Duodenal mucosa (tissue), 2 donors: ENCODE measurements around the gene GAS7.

Experiments
- H3K27ac ChIP-seq: one replicate; pipeline ENCODE4 v1.7.0; 2013; ENCODE audit warnings: low read depth, low read length
- H3K27me3 ChIP-seq, 2 donors: one replicate each; pipeline ENCODE4 v1.7.0; 2013; ENCODE audit warnings: low read length in 2 of 2, control low read depth in 1 of 2; ENCODE audit not compliant: insufficient read depth in 2 of 2, control insufficient read depth in 1 of 2
- H3K36me3 ChIP-seq, 2 donors: one replicate each; pipeline ENCODE4 v1.7.0; 2013; ENCODE audit warnings: low read length in 2 of 2, control low read depth in 1 of 2; ENCODE audit not compliant: insufficient read depth in 2 of 2, control insufficient read depth in 1 of 2
- H3K4me1 ChIP-seq, 2 donors: one replicate each; pipeline ENCODE4 v1.7.0; 2013; ENCODE audit warnings: low read length in 2 of 2, control low read depth in 1 of 2; ENCODE audit not compliant: insufficient read depth in 2 of 2, control insufficient read depth in 1 of 2
- H3K4me3 ChIP-seq, 2 donors: one replicate each; pipeline ENCODE4 v1.7.0; 2013; ENCODE audit warnings: low read length in 2 of 2, low read depth in 1 of 2
- H3K9ac ChIP-seq, 2 donors: one replicate each; pipeline ENCODE4 v1.7.0; 2013; ENCODE audit warnings: low read length in 2 of 2, low read depth in 1 of 2
- H3K9me3 ChIP-seq, 2 donors: one replicate each; pipeline ENCODE4 v1.7.0; 2013; ENCODE audit warnings: low read length in 2 of 2, control low read depth in 1 of 2; ENCODE audit not compliant: control insufficient read depth in 1 of 2

The GAS7 gene

GRCh38 chr17:10192461-10192860, 5.9 kb downstream of the GAS7 start:
- Histone ChIP-seq H3K9ac (no peak overlapping the region), H3K36me3 (no peaks in the 10 kb centered on the region), H3K27me3 (no peaks in the 10 kb centered on the region), H3K9me3 (peaks cover 7 to 9% of the 10 kb centered on the region in 2 donors), H3K4me1 (peaks cover 4 to 7% of the 10 kb centered on the region in 2 donors), H3K27ac (no peak overlapping the region), H3K4me3 (no peak overlapping the region)

GRCh38 chr17:10187456-10187855, 10.9 kb downstream of the GAS7 start:
- Histone ChIP-seq H3K27me3 (no peaks in the 10 kb centered on the region), H3K4me3 (no peak overlapping the region), H3K36me3 (no peaks in the 10 kb centered on the region), H3K9ac (no peak overlapping the region), H3K27ac (no peak overlapping the region), H3K4me1 (no peaks in the 10 kb centered on the region), H3K9me3 (no peaks in the 10 kb centered on the region)

- no peaks in the 10 kb centered on the region for H3K27me3 ChIP-seq
- no peaks in the 10 kb centered on the region for H3K36me3 ChIP-seq
- no peaks in the 10 kb centered on the region for H3K9me3 ChIP-seq
- H3K27ac ChIP-seq: no peak overlapping the region
- H3K4me3 ChIP-seq: no peak overlapping the region
- no peak overlapping the region for H3K9ac ChIP-seq
- no peaks in the 10 kb centered on the region for H3K4me1 ChIP-seq
Measured at GRCh38 chr17:10186771-10187410, 11.5 kb downstream of the GAS7 start.

GRCh38 chr17:10183931-10184930, 14.2 kb downstream of the GAS7 start:
- Histone ChIP-seq H3K9me3 (no peaks in the 10 kb centered on the region), H3K4me1 (no peaks in the 10 kb centered on the region), H3K9ac (no peak overlapping the region), H3K4me3 (no peak overlapping the region), H3K27me3 (no peaks in the 10 kb centered on the region), H3K36me3 (no peaks in the 10 kb centered on the region), H3K27ac (no peak overlapping the region)

GRCh38 chr17:10182785-10183184, 15.6 kb downstream of the GAS7 start:
- H3K9ac ChIP-seq: no peak overlapping the region
- no peaks in the 10 kb centered on the region for H3K9me3 ChIP-seq
- H3K27ac ChIP-seq: no peak overlapping the region
- H3K36me3 ChIP-seq: no peaks in the 10 kb centered on the region
- H3K4me3 ChIP-seq: no peak overlapping the region
- no peaks in the 10 kb centered on the region for H3K27me3 ChIP-seq
- H3K4me1 ChIP-seq: no peaks in the 10 kb centered on the region

GRCh38 chr17:10178506-10178991, 19.9 kb downstream of the GAS7 start:
- Histone ChIP-seq H3K27me3 (no peaks in the 10 kb centered on the region), H3K36me3 (no peaks in the 10 kb centered on the region), H3K4me3 (no peak overlapping the region), H3K4me1 (no peaks in the 10 kb centered on the region), H3K9ac (no peak overlapping the region), H3K9me3 (no peaks in the 10 kb centered on the region), H3K27ac (no peak overlapping the region)

- Histone ChIP-seq H3K36me3 (no peaks in the 10 kb centered on the region), H3K9me3 (no peaks in the 10 kb centered on the region), H3K27me3 (no peaks in the 10 kb centered on the region), H3K27ac (no peak overlapping the region), H3K4me1 (no peaks in the 10 kb centered on the region), H3K9ac (no peak overlapping the region), H3K4me3 (no peak overlapping the region)
Measured at GRCh38 chr17:10177913-10178505, 20.4 kb downstream of the GAS7 start.

GRCh38 chr17:10177131-10177912, 21.1 kb downstream of the GAS7 start:
- peaks cover 0 to 4% of the 10 kb centered on the region in 2 donors for H3K9me3 ChIP-seq
- H3K4me3 ChIP-seq: no peak overlapping the region
- no peaks in the 10 kb centered on the region for H3K4me1 ChIP-seq
- H3K27me3 ChIP-seq: no peaks in the 10 kb centered on the region
- no peaks in the 10 kb centered on the region for H3K36me3 ChIP-seq
- H3K9ac ChIP-seq: no peak overlapping the region
- no peak overlapping the region for H3K27ac ChIP-seq

GRCh38 chr17:10173913-10174312, 24.5 kb downstream of the GAS7 start:
- H3K4me3 ChIP-seq: no peak overlapping the region
- no peaks in the 10 kb centered on the region for H3K36me3 ChIP-seq
- no peaks in the 10 kb centered on the region for H3K27me3 ChIP-seq
- no peak overlapping the region for H3K27ac ChIP-seq
- H3K9ac ChIP-seq: no peak overlapping the region
- peaks cover 0 to 4% of the 10 kb centered on the region in 2 donors for H3K9me3 ChIP-seq
- H3K4me1 ChIP-seq: peaks cover 0 to 5% of the 10 kb centered on the region in 2 donors
